Measurements from ENCODE around the gene ASB4. TPM values are rescaled to one million over a fixed set of nuclear protein-coding genes. Genes with fewer than 3 reads are reported as not detected.

Gene ASB4
- total and polyA plus RNA-seq, 4 donors, result 0.09 to 1.1 (median 0.38) TPM

DNA sequence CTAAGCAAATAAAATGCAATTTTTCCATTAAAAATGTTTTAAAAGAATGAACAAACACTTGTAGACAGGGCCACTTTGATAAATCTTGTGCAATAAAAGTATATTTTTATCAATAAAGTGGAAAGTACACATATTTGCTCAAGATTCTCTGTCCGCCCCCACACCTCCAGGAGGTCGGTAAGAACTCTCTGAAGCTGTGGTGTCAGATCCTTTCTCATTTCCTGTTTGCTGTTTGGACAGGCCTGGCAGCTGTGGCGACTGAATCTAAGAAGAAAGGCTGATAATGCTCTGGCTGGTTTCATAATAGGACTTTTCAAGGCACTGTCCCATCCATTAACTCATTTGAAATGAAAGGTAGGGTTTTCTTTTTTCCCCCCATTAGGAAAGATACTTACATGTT lies 15.3 kb upstream of the ASB4 start (continued):
- TF ChIP-seq, protein P1, sequence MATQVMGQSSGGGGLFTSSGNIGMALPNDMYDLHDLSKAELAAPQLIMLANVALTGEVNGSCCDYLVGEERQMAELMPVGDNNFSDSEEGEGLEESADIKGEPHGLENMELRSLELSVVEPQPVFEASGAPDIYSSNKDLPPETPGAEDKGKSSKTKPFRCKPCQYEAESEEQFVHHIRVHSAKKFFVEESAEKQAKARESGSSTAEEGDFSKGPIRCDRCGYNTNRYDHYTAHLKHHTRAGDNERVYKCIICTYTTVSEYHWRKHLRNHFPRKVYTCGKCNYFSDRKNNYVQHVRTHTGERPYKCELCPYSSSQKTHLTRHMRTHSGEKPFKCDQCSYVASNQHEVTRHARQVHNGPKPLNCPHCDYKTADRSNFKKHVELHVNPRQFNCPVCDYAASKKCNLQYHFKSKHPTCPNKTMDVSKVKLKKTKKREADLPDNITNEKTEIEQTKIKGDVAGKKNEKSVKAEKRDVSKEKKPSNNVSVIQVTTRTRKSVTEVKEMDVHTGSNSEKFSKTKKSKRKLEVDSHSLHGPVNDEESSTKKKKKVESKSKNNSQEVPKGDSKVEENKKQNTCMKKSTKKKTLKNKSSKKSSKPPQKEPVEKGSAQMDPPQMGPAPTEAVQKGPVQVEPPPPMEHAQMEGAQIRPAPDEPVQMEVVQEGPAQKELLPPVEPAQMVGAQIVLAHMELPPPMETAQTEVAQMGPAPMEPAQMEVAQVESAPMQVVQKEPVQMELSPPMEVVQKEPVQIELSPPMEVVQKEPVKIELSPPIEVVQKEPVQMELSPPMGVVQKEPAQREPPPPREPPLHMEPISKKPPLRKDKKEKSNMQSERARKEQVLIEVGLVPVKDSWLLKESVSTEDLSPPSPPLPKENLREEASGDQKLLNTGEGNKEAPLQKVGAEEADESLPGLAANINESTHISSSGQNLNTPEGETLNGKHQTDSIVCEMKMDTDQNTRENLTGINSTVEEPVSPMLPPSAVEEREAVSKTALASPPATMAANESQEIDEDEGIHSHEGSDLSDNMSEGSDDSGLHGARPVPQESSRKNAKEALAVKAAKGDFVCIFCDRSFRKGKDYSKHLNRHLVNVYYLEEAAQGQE (IDR thresholded peaks at IDR 0.05), result no peak
- TF ChIP-seq, protein P2, sequence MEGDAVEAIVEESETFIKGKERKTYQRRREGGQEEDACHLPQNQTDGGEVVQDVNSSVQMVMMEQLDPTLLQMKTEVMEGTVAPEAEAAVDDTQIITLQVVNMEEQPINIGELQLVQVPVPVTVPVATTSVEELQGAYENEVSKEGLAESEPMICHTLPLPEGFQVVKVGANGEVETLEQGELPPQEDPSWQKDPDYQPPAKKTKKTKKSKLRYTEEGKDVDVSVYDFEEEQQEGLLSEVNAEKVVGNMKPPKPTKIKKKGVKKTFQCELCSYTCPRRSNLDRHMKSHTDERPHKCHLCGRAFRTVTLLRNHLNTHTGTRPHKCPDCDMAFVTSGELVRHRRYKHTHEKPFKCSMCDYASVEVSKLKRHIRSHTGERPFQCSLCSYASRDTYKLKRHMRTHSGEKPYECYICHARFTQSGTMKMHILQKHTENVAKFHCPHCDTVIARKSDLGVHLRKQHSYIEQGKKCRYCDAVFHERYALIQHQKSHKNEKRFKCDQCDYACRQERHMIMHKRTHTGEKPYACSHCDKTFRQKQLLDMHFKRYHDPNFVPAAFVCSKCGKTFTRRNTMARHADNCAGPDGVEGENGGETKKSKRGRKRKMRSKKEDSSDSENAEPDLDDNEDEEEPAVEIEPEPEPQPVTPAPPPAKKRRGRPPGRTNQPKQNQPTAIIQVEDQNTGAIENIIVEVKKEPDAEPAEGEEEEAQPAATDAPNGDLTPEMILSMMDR (IDR thresholded peaks at IDR 0.05; ENCODE audit: low read depth, low read length, missing input control), result no peak

DNA sequence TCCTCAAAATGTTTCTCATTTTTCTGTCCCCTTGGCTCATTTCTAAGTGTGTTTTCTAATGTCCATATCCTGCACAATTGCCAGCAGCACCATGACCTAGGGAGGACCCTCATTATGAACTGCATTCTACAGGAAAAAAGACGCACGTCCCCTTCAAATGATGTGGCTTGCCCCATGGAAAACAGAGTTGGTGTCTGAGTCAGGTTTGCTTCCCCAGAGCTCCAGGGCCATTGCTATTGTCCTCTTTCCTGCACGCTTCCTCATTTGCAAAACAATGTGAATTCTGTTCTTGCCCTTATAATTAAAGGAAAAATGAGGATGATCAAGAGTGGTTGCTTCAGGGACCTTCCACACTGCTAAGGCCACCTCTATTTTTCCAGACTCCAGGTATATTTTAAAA lies 14.7 kb upstream of the ASB4 start:
- no peak for DNase-seq (ENCODE audit: low spot score)
- peaks cover 0 to 7% (median 2%) of the 10 kb centered on the region in 4 donors for H3K4me1 ChIP-seq (ENCODE audit: control insufficient read depth in 4 of 4, insufficient read depth in 4 of 4, low read length in 3 of 4)
- H3K27ac ChIP-seq (ENCODE audit: low read depth in 1 of 2, low read length in 2 of 2), result no peak overlapping the region
- no peak overlapping the region for H3K4me3 ChIP-seq (ENCODE audit: low read depth in 1 of 3, low read length in 3 of 3)
- H3K27me3 ChIP-seq (ENCODE audit: control insufficient read depth in 4 of 4, insufficient read depth in 4 of 4, low read length in 3 of 4), result no peaks in the 10 kb centered on the region
- H3K9me3 ChIP-seq (ENCODE audit: control insufficient read depth in 4 of 4, low read length in 3 of 4), result no peaks in the 10 kb centered on the region
- no peak overlapping the region for H3K9ac ChIP-seq (ENCODE audit: low read depth in 1 of 2, low read length in 2 of 2)
- no peaks in the 10 kb centered on the region for H3K36me3 ChIP-seq (ENCODE audit: control insufficient read depth in 4 of 4, insufficient read depth in 3 of 4, low read depth in 1 of 4, low read length in 3 of 4)
- TF ChIP-seq FOXA1 (IDR thresholded peaks at IDR 0.05), result no peak
- TF ChIP-seq, protein P3, sequence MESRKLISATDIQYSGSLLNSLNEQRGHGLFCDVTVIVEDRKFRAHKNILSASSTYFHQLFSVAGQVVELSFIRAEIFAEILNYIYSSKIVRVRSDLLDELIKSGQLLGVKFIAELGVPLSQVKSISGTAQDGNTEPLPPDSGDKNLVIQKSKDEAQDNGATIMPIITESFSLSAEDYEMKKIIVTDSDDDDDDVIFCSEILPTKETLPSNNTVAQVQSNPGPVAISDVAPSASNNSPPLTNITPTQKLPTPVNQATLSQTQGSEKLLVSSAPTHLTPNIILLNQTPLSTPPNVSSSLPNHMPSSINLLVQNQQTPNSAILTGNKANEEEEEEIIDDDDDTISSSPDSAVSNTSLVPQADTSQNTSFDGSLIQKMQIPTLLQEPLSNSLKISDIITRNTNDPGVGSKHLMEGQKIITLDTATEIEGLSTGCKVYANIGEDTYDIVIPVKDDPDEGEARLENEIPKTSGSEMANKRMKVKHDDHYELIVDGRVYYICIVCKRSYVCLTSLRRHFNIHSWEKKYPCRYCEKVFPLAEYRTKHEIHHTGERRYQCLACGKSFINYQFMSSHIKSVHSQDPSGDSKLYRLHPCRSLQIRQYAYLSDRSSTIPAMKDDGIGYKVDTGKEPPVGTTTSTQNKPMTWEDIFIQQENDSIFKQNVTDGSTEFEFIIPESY (IDR thresholded peaks at IDR 0.05), result no peak
- TF ChIP-seq HNF4G (IDR thresholded peaks at IDR 0.05), result no peak
- TF ChIP-seq, protein P4, sequence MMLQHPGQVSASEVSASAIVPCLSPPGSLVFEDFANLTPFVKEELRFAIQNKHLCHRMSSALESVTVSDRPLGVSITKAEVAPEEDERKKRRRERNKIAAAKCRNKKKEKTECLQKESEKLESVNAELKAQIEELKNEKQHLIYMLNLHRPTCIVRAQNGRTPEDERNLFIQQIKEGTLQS (IDR thresholded peaks at IDR 0.05), result no peak
- no peak for TF ChIP-seq NR2F2 (IDR thresholded peaks at IDR 0.05)
- TF ChIP-seq SP1 (IDR thresholded peaks at IDR 0.05), result no peak
- no peak for TF ChIP-seq TAF1 (conservative IDR thresholded peaks at IDR 0.05)
- TF ChIP-seq EGR1 (IDR thresholded peaks at IDR 0.05; ENCODE audit: low read depth in 2 of 2), result no peak
- TF ChIP-seq JUND (IDR thresholded peaks at IDR 0.05), result no peak
- TF ChIP-seq, protein P5, sequence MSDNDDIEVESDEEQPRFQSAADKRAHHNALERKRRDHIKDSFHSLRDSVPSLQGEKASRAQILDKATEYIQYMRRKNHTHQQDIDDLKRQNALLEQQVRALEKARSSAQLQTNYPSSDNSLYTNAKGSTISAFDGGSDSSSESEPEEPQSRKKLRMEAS (IDR thresholded peaks at IDR 0.05), result no peak
- no peak for TF ChIP-seq RXRA (IDR thresholded peaks at IDR 0.05)
- 92% methylated on average over 3 of the region's 3 CpGs for WGBS

DNA sequence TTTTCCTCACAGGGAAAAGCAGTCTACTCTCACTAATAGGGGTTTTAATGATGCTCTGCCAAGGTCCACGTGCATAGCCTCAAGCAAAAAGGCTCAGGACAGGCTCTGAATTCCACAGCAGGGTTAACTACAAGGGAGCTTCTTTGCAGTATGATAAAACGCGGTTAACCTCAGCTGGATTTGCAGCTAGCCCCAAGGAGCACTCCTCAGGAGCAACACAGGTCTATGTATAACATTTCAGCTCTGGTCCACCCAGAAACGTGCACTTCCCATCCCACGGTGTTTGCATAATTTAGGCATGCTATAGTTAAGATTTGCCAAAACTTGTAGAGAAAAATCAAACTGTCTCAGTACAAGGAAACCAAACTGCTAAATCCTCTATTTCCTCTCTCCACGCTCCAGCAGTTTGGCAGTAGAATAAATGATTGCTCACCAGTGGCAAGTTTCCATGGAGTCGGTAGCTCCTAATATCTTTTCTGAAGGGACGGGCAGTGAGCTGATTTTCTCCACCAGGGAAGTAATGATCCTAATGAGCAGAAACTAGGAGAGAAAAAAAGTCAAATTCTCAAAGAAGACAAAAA lies 13.1 kb upstream of the ASB4 start:
- WGBS, result 75% methylated on average over 8 of the region's 8 CpGs
- peaks cover 0 to 11% (median 2%) of the 10 kb centered on the region in 4 donors for H3K4me1 ChIP-seq (ENCODE audit: control insufficient read depth in 4 of 4, insufficient read depth in 4 of 4, low read length in 3 of 4)
- no peak overlapping the region for H3K4me3 ChIP-seq (ENCODE audit: low read depth in 1 of 3, low read length in 3 of 3)
- no peak overlapping the region for H3K27ac ChIP-seq (ENCODE audit: low read depth in 1 of 2, low read length in 2 of 2)
- no peak for DNase-seq (ENCODE audit: low spot score)
- no peaks in the 10 kb centered on the region for H3K27me3 ChIP-seq (ENCODE audit: control insufficient read depth in 4 of 4, insufficient read depth in 4 of 4, low read length in 3 of 4)
- no peaks in the 10 kb centered on the region for H3K9me3 ChIP-seq (ENCODE audit: control insufficient read depth in 4 of 4, low read length in 3 of 4)
- no peak overlapping the region for H3K9ac ChIP-seq (ENCODE audit: low read depth in 1 of 2, low read length in 2 of 2)
- no peaks in the 10 kb centered on the region for H3K36me3 ChIP-seq (ENCODE audit: control insufficient read depth in 4 of 4, insufficient read depth in 3 of 4, low read depth in 1 of 4, low read length in 3 of 4)
- TF ChIP-seq NR2F2 (IDR thresholded peaks at IDR 0.05) (no peak), EGR1 (IDR thresholded peaks at IDR 0.05; ENCODE audit: low read depth in 2 of 2) (no peak), YY1 (IDR thresholded peaks at IDR 0.05) (no peak), HNF4A (conservative IDR thresholded peaks at IDR 0.05) (no peak), HNF4G (IDR thresholded peaks at IDR 0.05) (no peak), JUND (IDR thresholded peaks at IDR 0.05) (no peak), FOXA2 (IDR thresholded peaks at IDR 0.05) (no peak), SP1 (IDR thresholded peaks at IDR 0.05) (no peak), TAF1 (conservative IDR thresholded peaks at IDR 0.05) (no peak), RAD21 (IDR thresholded peaks at IDR 0.05) (no peak), GABPA (IDR thresholded peaks at IDR 0.05 in 1 of 2, conservative IDR thresholded peaks at IDR 0.05 in 1 of 2) (no peak), RXRA (IDR thresholded peaks at IDR 0.05) (no peak)
- TF ChIP-seq, protein P4 (IDR thresholded peaks at IDR 0.05), result no peak
- TF ChIP-seq, protein P1 (IDR thresholded peaks at IDR 0.05), result no peak
